A673 (cell line): ENCODE measurements around the gene LEAP2.

Experiments used
- EZH2 ChIP-seq: fragments of 200-600 bp; sonication (generic); IDR thresholded peaks from 2 replicates; pipeline ENCODE4 v1.6.1; 2017; ENCODE audit warnings: borderline replicate concordance, low read depth, mild to moderate bottlenecking, mixed read lengths, antibody characterized with exemption, low read length; ENCODE audit not compliant: poor library complexity, severe bottlenecking
- TF ChIP-seq, protein P1 (sequence below): fragments of 300-800, 200-600 bp; sonication (generic); conservative IDR thresholded peaks from 2 replicates; pipeline ENCODE4 v1.5.1; 2017; ENCODE audit warnings: low read depth, mild to moderate bottlenecking, antibody characterized with exemption, low read length, moderate library complexity, mixed read lengths

DNA sequence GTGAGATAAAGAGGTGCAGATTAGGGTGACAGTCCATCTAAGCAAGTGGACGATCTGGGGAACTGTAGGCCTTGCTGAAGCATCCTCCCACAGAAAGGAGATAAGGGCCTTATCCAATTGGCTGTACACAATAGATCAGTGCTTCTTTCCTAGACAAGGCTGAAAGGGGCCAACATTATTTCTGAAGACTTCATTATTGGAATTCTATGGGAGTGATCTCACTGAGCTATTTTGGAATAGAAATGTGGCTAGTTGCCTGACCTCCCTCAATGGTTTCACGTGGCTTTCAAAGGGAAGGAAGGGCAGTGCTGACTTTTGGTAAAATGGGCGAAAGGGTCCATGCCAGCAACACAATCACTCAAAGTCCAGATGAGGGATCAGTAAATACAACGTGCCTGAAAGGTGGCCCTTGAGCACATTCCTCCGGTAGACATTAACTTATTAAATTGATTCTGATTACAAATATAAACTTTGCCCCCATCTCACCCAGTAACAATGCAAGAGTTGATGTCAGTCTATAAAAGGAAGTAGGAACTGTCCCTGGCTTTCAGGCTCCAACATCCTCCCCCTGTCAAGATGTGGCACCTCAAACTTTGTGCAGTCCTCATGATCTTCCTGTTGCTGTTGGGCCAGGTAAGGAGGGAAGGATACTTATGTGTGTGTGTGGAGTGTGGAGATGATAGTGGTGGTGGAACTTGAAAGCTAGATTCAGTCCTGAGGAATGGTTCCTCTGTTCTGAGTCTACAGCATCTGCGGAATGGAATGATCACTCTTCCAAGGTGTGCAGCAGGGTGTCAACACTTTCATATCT, at the start of gene LEAP2:
- TF ChIP-seq EZH2: no peak
- TF ChIP-seq, protein P1, sequence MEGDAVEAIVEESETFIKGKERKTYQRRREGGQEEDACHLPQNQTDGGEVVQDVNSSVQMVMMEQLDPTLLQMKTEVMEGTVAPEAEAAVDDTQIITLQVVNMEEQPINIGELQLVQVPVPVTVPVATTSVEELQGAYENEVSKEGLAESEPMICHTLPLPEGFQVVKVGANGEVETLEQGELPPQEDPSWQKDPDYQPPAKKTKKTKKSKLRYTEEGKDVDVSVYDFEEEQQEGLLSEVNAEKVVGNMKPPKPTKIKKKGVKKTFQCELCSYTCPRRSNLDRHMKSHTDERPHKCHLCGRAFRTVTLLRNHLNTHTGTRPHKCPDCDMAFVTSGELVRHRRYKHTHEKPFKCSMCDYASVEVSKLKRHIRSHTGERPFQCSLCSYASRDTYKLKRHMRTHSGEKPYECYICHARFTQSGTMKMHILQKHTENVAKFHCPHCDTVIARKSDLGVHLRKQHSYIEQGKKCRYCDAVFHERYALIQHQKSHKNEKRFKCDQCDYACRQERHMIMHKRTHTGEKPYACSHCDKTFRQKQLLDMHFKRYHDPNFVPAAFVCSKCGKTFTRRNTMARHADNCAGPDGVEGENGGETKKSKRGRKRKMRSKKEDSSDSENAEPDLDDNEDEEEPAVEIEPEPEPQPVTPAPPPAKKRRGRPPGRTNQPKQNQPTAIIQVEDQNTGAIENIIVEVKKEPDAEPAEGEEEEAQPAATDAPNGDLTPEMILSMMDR: no peak
